Measurements from ENCODE around the gene MARK4.

DNA sequence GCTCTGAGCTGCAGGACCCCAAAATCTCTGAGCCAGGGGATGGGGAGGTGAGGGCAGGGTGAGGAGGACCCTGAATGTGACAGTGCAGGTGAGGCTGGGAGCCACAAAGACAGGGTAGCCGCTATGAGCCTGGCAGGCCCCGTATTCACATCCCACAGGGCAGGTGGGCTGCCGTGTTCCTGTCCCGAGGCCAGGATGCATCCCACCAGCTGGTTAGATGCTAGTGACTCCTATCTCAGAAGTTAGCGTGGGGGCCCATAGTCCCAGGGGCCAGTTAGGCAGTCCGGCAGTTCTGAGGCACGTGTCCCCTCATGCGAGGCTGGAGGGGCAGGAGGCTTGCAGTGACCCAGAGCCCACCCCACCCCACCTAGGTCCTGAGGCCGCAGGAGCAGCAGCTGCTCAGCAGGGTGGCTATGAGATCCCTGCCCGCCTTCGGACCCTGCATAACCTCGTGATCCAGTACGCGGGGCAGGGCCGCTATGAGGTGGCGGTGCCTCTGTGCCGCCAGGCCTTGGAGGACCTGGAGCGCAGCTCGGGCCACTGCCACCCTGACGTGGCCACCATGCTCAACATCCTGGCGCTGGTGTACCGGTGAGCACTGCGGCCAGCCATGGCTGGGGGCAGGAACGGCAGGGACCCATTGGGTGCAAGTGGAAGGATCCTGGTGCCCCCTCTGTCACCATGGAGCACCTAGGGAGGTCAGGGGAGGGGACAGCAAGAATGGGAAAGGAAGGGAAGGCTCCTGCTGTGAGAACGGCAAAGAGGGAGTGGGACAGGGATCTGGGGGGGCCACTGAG lies 96.7 kb downstream of the MARK4 start:
- no peak for TF ChIP-seq ZNF274 (IDR thresholded peaks at IDR 0.05; ENCODE audit: low read depth, low read length)
- no peak for TF ChIP-seq YY1 (IDR thresholded peaks at IDR 0.05; ENCODE audit: insufficient read depth, insufficient read length)
- no peak for TF ChIP-seq SUZ12 (IDR thresholded peaks at IDR 0.05; ENCODE audit: extremely low read depth, insufficient read depth, insufficient read length)

Data from NT2/D1 (cell line).